GM18505 (cell line): ENCODE results near the gene GALNT8.

ENCODE experiments used
- ATAC-seq: cut with Tn5 transposase; IDR thresholded peaks from one replicate; pipeline ENCODE4 v1.9.1; 2021; ENCODE audit not compliant: unreplicated experiment
- POLR2A ChIP-seq: IDR thresholded peaks from 4 replicates; pipeline ENCODE4 v1.6.1; 2011; ENCODE audit warnings: borderline replicate concordance; ENCODE audit not compliant: insufficient read depth, insufficient read length; ENCODE audit errors: extremely low read depth

Gene GALNT8

DNA sequence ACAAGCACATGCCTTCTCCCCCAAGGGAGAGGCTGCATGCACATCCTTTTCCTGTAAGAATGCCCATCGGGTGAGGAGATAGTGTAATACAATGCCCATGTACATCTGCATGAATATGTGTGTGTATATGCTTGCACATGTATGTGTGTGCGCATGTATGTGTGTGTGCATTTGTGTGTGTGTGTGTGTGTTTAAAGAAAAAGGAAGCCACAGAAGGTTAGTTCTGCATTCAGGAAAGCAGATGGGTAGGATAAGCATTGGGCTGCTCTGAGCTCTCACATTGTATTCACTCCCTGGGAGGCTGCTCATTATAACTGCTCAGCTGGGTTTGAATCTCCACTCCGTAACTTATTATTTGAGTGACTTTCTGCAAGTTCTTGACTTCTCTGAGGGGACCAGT, 74.3 kb downstream of the GALNT8 start:
- ATAC-seq, result no peak
- no peak for TF ChIP-seq POLR2A

DNA sequence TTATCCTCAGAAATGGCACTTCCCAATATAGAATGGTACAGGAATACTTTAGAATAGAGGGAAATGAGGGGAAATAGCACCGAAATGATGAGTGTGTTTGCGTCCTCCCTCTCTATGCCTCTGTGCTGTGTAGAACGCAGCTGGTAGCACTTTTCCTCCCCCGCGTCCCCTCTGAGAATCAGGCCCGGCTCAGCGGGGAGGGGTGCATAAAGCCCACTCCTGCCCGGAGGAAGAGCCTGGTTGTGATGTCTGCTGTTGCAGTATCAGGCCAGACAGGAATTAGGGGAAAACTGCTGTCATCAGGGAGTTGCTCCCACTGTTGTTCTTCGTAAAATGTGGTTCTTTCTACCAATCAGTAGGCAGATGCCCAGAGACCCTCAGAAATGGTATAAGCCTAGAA, 76.0 kb downstream of the GALNT8 start:
- ATAC-seq, result no peak
- no peak for TF ChIP-seq POLR2A

DNA sequence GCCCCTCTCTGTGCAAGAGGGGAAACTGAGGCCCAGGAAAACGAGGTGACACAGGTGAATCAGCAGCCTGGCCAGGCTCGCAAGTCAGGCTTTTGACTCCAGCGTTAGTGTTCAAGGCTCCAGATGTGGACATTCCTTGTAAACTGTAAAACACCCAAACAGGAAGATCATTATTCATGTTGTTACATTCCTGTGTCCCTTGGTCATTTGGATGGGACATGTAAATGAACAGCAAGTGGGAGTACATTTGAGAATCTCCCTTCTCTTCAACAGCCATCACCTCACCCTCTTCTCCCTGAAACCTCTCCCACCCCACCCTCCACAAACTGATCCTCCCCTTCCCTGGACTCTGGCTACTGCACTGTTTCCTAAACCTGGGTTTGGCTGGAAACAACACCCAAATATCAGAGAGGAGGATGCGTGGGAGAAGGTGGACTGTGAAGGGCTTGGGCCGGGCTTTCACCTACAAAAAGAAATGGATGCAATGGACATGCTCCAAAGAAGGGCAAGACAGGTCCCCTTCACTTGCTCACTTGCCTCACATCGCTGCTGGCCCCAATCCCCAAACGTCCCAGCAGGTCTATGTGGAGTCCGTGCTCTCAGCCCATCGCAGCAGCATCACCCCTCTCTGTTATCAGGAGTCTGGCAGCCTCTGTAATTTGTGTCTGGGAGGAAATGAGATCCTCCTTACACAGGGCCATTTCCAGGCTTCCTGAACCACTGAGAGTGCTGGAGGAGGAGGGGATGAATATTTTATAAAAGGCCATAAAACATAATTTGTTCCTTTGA, 76.7 kb downstream of the GALNT8 start:
- ATAC-seq, result no peak
- no peak for TF ChIP-seq POLR2A

DNA sequence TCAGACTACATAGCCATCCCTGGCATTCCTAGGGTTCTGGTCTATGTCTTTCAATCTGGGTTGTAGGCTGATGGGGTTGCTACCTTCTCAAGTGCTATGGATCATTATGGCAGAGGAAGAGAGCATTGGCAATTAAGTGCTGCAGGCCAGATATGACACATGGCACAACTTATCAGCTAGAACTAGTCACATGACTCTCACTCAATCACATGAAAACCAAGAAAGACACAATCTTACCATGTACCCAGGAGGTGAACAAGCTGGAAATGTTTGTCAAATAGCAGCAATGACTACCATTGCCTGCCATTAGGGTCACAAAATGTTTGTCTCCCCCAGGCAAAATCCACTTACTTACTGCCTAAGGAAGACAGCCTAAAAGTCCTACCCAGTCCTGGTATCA, 80.4 kb downstream of the GALNT8 start:
- no peak for TF ChIP-seq POLR2A
- ATAC-seq, result no peak

- no peak for ATAC-seq
- TF ChIP-seq POLR2A, result no peak
Observed at GRCh38 chr12:4802841-4803240, 82.6 kb downstream of the GALNT8 start.

GRCh38 chr12:4806439-4807115, 86.4 kb downstream of the GALNT8 start:
- TF ChIP-seq POLR2A, result no peak
- no peak for ATAC-seq

GRCh38 chr12:4807116-4807783, 87.0 kb downstream of the GALNT8 start:
- no peak for TF ChIP-seq POLR2A
- no peak for ATAC-seq

- TF ChIP-seq POLR2A, result no peak
- ATAC-seq, result no peak
Observed at GRCh38 chr12:4807813-4808212, 87.6 kb downstream of the GALNT8 start.

DNA sequence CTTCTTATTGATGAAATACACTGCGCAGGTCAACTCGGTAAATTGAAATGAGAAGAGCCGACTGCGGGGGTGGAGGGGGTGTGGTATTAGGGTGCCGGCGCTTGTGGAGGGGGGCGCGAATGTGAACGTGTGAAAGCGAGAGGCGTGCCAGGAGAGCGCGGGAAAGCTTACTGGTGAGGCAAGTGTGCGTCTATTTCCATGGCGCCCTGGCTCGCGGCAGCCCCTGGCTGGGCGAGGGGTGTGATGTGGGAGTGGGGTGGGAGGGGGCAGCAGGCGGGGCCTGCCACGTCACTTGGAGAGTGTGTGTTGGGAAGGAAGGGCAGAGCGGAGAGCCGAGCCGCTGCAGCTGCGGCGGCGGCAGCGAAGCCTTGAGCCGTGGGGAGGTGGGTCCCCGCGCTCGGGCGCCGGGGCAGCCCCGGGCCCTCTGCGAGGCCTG, 88.8 kb downstream of the GALNT8 start:
- no peak for TF ChIP-seq POLR2A
- no peak for ATAC-seq

GRCh38 chr12:4809449-4810218, 89.4 kb downstream of the GALNT8 start:
- no peak for ATAC-seq
- TF ChIP-seq POLR2A, result no peak

- no peak for ATAC-seq
- no peak for TF ChIP-seq POLR2A
Observed at GRCh38 chr12:4810219-4810671, 90.0 kb downstream of the GALNT8 start.

GRCh38 chr12:4812624-4813327, 92.6 kb downstream of the GALNT8 start:
- no peak for ATAC-seq
- TF ChIP-seq POLR2A, result no peak
